ENCODE data around the gene UCHL5.
"Not testable (repeated sequence)": the region's sequence is repeated elsewhere in the genome, so short reads cannot be mapped to it uniquely, and the experiment has no call there.

Gene UCHL5

GRCh38 chr1:192984080-192984479, 75.1 kb downstream of the UCHL5 start:
- Histone ChIP-seq H3K9ac (ENCODE audit: low read length) (no peak overlapping the region), H4K20me1 (ENCODE audit: insufficient read depth, low read length) (no peaks in the 10 kb centered on the region), H3K4me2 (ENCODE audit: low read length) (no peak overlapping the region), H3K4me1 (ENCODE audit: low read length) (no peaks in the 10 kb centered on the region), H3K79me2 (ENCODE audit: low read length) (no peaks in the 10 kb centered on the region), H3K4me3 (ENCODE audit: low read length) (no peak overlapping the region), H2AFZ (ENCODE audit: low read depth, low read length) (no peak overlapping the region), H3K9me3 (ENCODE audit: insufficient read depth, low read length) (no peaks in the 10 kb centered on the region), H3K27ac (ENCODE audit: low read length) (no peak overlapping the region), H3K36me3 (replicated peaks; ENCODE audit: low read depth, low read length) (no peaks in the 10 kb centered on the region), H3K27me3 (ENCODE audit: low read depth, low read length) (no peaks in the 10 kb centered on the region)
- TF ChIP-seq CTCF (IDR thresholded peaks at IDR 0.05; ENCODE audit: low read depth, low read length) = no peak
- TF ChIP-seq EZH2phosphoT487 (IDR thresholded peaks at IDR 0.05; ENCODE audit: low read depth) = no peak

GRCh38 chr1:192983349-192983980, 75.7 kb downstream of the UCHL5 start:
- Histone ChIP-seq H3K9ac (ENCODE audit: low read length) (no peak overlapping the region), H3K4me2 (ENCODE audit: low read length) (no peak overlapping the region), H3K4me3 (ENCODE audit: low read length) (no peak overlapping the region), H3K4me1 (ENCODE audit: low read length) (no peaks in the 10 kb centered on the region), H3K9me3 (ENCODE audit: insufficient read depth, low read length) (no peaks in the 10 kb centered on the region), H4K20me1 (ENCODE audit: insufficient read depth, low read length) (no peaks in the 10 kb centered on the region), H3K79me2 (ENCODE audit: low read length) (no peaks in the 10 kb centered on the region), H3K27ac (ENCODE audit: low read length) (no peak overlapping the region), H2AFZ (ENCODE audit: low read depth, low read length) (no peak overlapping the region), H3K36me3 (replicated peaks; ENCODE audit: low read depth, low read length) (no peaks in the 10 kb centered on the region), H3K27me3 (ENCODE audit: low read depth, low read length) (no peaks in the 10 kb centered on the region)
- TF ChIP-seq EZH2phosphoT487 (IDR thresholded peaks at IDR 0.05; ENCODE audit: low read depth) (no peak), CTCF (IDR thresholded peaks at IDR 0.05; ENCODE audit: low read depth, low read length) (no peak)

- Histone ChIP-seq H3K27ac (ENCODE audit: low read length) (no peak overlapping the region), H3K4me2 (ENCODE audit: low read length) (no peak overlapping the region)
These were observed 78.3 kb downstream of the UCHL5 start for GRCh38 chr1:192980856-192981255.

GRCh38 chr1:192980334-192980733, 78.8 kb downstream of the UCHL5 start:
- not testable (repeated sequence) for H3K4me3 ChIP-seq (ENCODE audit: low read length)

More at GRCh38 chr1:192980856-192981255, 78.3 kb downstream of the UCHL5 start:
- Histone ChIP-seq H3K4me1 (ENCODE audit: low read length) (no peaks in the 10 kb centered on the region), H3K27me3 (ENCODE audit: low read depth, low read length) (no peaks in the 10 kb centered on the region), H3K4me3 (ENCODE audit: low read length) (no peak overlapping the region), H3K36me3 (replicated peaks; ENCODE audit: low read depth, low read length) (no peaks in the 10 kb centered on the region), H3K9me3 (ENCODE audit: insufficient read depth, low read length) (no peaks in the 10 kb centered on the region), H3K79me2 (ENCODE audit: low read length) (no peaks in the 10 kb centered on the region), H3K9ac (ENCODE audit: low read length) (no peak overlapping the region), H2AFZ (ENCODE audit: low read depth, low read length) (no peak overlapping the region), H4K20me1 (ENCODE audit: insufficient read depth, low read length) (no peaks in the 10 kb centered on the region)
- TF ChIP-seq CTCF (IDR thresholded peaks at IDR 0.05; ENCODE audit: low read depth, low read length) = no peak

More at GRCh38 chr1:192980334-192980733, 78.8 kb downstream of the UCHL5 start:
- H3K4me2 ChIP-seq (ENCODE audit: low read length); H3K79me2 ChIP-seq (ENCODE audit: low read length); H3K9ac ChIP-seq (ENCODE audit: low read length); H3K36me3 ChIP-seq (replicated peaks; ENCODE audit: low read depth, low read length); H3K27me3 ChIP-seq (ENCODE audit: low read depth, low read length); H3K27ac ChIP-seq (ENCODE audit: low read length); H3K9me3 ChIP-seq (ENCODE audit: insufficient read depth, low read length); H4K20me1 ChIP-seq (ENCODE audit: insufficient read depth, low read length); H2AFZ ChIP-seq (ENCODE audit: low read depth, low read length); H3K4me1 ChIP-seq (ENCODE audit: low read length): not testable (repeated sequence)

Measured in OCI-LY3 (cell line).